Muscle of leg (tissue), 11 donors: ENCODE results near the gene TNXB. TPM values are rescaled to one million over a fixed set of nuclear protein-coding genes. Genes with fewer than 3 reads are reported as not detected.

Experiments used
- DNase-seq: peaks from one replicate; pipeline ENCODE4 v3.0.0; 2013
- H3K27ac ChIP-seq: one replicate; pipeline ENCODE4 v1.5.1; 2013; ENCODE audit warnings: mild to moderate bottlenecking, low read length, control low read depth
- H3K27me3 ChIP-seq: one replicate; pipeline ENCODE4 v1.6.1; 2013; ENCODE audit warnings: low read length; ENCODE audit not compliant: control insufficient read depth, insufficient read depth
- H3K36me3 ChIP-seq: one replicate; pipeline ENCODE4 v1.6.1; 2013; ENCODE audit warnings: low read length; ENCODE audit not compliant: control insufficient read depth, insufficient read depth
- H3K4me1 ChIP-seq: one replicate; pipeline ENCODE4 v1.6.1; 2013; ENCODE audit warnings: low read length; ENCODE audit not compliant: control insufficient read depth, insufficient read depth
- H3K4me3 ChIP-seq: one replicate; pipeline ENCODE4 v1.5.1; 2013; ENCODE audit warnings: low read length, control low read depth
- H3K9me3 ChIP-seq: replicated peaks from 2 replicates; pipeline ENCODE4 v1.6.1; 2013; ENCODE audit warnings: low read depth, low read length; ENCODE audit not compliant: control insufficient read depth
- WGBS: methylation state at CpG from one replicate; pipeline ENCODE4 v1.1.5; 2013; ENCODE audit warnings: missing lambda C conversion rate; ENCODE audit not compliant: insufficient coverage; 5-methylcytosine and 5-hydroxymethylcytosine counted together
- polyA plus RNA-seq, 8 donors: library from polyadenylated mRNA; unstranded; fragments of 120-200 nt; gene quantifications; one replicate each; pipeline versions ENCODE4 v1.2.1 to v1.2.3, GENCODE V29; 2013; ENCODE audit warnings: inconsistent platforms in 1 of 8, low replicate concordance in 1 of 8; ENCODE audit not compliant: insufficient read length in 8 of 8, insufficient read depth in 1 of 8
- total RNA-seq: library from RNA; stranded (reverse); fragments of 120-200 nt; gene quantifications from one replicate; pipeline ENCODE4 v1.2.4, GENCODE V29; 2013

The TNXB gene
- total and polyA plus RNA-seq, 9 donors, result 100.0 to 207 (median 116) TPM

DNA sequence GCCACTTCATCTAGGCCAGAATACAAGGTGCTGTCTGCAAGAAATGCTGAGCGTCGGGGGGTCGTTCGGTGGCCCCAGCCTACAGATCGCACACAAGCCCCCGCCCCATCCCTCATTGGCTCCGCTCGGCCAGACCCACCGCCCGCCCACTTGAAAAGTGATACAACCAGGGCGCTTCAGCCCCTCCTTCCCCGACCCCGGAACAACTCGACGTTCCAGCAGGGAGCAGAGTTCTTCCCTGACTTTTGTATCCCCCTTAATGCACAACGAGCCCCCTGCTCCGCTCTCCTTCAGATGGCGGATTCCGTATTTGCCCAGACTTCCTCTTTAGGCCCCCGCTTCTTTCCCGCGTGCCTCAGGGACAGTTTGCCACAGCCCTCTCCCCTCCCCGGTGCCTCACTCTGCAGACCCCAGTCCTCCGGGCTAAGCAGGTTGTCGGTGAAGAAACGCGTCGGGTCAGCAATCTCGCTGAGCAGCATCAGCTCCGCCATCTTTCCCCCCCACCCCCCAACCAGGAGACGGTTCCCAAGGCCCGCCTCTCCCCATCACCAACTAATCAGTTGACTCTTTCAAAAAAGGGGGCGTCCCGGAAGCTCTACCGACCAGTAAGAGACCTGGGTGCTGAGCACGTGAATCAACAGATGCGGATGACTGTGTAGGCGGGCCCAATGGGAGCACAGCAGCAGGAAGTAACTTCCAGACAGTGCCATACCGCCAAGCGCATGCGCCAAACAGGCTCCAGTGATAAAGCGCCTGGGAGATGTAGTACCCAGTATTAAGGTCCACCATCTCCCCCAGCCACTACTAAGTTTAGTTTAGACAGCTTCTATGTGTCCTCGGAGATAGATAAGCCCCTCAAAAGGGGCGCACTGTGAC, 18.8 kb upstream of the TNXB start, which contains the start of gene ATF6B:
ATF6B (minus strand) TSS at position 530 of the 876 bp plus-strand sequence; CDS start at position 491, 39 bp downstream.
- DNase-seq, result peak; percentile 100
- WGBS, result 0% methylated on average over 39 of the region's 44 CpGs
- peaks cover 3% of the 10 kb centered on the region for H3K27me3 ChIP-seq

DNA sequence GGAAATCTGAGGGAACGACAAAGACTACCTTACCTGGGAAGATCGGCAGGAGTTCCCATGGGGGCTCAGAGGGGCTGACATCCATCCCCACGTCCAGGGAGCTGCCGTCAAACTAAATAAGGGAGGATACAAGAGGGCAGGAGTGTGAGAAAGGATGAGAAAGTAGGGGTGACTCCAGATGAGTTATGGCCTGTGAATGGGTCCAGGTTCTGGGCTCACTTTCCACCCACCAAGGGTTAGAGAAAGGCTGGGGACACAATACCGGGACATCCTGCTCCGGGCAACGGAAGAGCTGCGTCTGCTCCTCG, 18.2 kb upstream of the TNXB start:
- H3K27me3 ChIP-seq, result peaks cover under 1% of the 10 kb centered on the region
- H3K27ac ChIP-seq, result peak overlapping the region; percentile 100
- peaks cover 43% of the 10 kb centered on the region for H3K36me3 ChIP-seq
- no peak for DNase-seq
- 0% methylated on average over 9 of the region's 9 CpGs for WGBS
- H3K4me1 ChIP-seq, result peaks cover 26% of the 10 kb centered on the region
- H3K4me3 ChIP-seq, result peak overlapping the region; percentile 99
- H3K9me3 ChIP-seq, result no peaks in the 10 kb centered on the region

More for the DNA sequence above, 18.8 kb upstream of the TNXB start, which contains the start of gene ATF6B:
- peaks cover 26% of the 10 kb centered on the region for H3K4me1 ChIP-seq
- no peaks in the 10 kb centered on the region for H3K9me3 ChIP-seq
- peaks cover 38% of the 10 kb centered on the region for H3K36me3 ChIP-seq
- H3K27ac ChIP-seq, result peak within 1 kb of the TSS; percentile 100
- H3K4me3 ChIP-seq, result peak within 1 kb of the TSS; percentile 99

DNA sequence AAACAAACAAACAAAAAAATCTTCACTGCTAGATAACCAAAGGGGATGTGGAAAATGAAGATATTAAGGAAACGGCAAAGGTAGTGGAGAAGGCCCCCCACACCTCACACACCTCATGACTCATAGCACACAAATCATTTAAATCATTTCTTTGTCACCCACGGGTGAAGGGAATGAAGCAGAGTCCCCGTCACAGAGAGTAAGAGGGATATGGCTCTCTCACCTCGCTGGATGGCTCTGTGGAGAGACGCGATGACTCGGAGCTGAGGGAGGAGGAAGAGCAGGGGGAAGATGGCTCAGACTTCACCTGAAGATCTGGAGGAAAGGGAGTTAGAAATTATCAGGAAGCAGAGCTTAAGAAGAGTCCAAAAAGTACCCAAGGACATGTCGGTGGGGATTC, 17.7 kb upstream of the TNXB start:
- peak overlapping the region; percentile 100 for H3K27ac ChIP-seq
- peak overlapping the region; percentile 99 for H3K4me3 ChIP-seq
- H3K36me3 ChIP-seq, result peaks cover 48% of the 10 kb centered on the region
- WGBS, result 50% methylated on average over 6 of the region's 8 CpGs
- H3K27me3 ChIP-seq, result no peaks in the 10 kb centered on the region
- H3K4me1 ChIP-seq, result peaks cover 26% of the 10 kb centered on the region
- no peak for DNase-seq
- H3K9me3 ChIP-seq, result no peaks in the 10 kb centered on the region

DNA sequence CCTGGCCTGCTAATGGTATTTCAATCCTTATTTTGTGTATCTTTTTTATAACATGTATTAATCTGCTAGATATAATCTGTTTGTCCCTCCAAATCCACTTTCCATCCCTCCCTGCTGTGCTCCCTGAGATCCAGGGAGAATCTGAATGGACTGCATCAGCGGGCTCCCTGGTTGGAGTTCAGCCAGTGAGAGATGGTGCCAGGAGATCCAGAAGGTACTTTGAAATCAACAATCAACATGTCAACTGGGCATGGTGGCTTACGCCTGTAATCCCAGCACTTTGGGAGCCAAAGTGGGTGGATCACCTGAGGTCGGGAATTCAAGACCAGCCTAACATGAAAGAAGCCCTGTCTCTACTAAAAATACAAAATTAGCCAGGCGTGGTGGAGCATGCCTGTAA, 14.5 kb upstream of the TNXB start:
- DNase-seq, result no peak
- Histone ChIP-seq H3K27me3 (no peaks in the 10 kb centered on the region), H3K4me1 (peaks cover 20% of the 10 kb centered on the region), H3K4me3 (no peak overlapping the region), H3K27ac (no peak overlapping the region), H3K36me3 (peaks cover 76% of the 10 kb centered on the region), H3K9me3 (no peaks in the 10 kb centered on the region)
- 81% methylated on average over 3 of the region's 4 CpGs for WGBS

DNA sequence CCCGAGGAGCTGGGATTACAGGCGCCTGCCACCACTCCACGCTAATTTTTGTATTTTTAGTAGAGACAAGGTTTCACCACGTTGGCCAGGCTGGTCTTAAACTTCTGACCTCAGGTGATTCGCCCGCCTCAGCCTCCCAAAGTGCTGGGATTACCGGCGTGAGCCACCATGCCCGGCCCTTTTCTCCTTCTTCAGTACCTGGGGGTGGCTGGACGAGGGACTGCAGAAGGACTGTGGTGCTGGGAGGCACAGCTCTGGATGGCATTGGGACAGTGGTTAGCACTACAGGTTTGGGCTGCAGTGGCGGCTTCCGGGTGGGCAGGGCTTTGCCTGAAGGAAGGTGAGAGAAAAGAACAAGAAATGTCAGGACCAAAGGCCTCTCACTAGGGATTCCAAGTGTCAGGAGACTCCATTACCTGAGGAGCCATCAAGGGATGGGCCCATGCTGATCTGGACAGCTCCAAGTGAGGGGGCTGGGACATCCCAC, 11.5 kb upstream of the TNXB start:
- 97% methylated on average over 7 of the region's 12 CpGs for WGBS
- no peak overlapping the region for H3K27ac ChIP-seq
- no peaks in the 10 kb centered on the region for H3K27me3 ChIP-seq
- no peak for DNase-seq
- peaks cover 13% of the 10 kb centered on the region for H3K4me1 ChIP-seq
- H3K36me3 ChIP-seq, result peaks cover 92% of the 10 kb centered on the region
- no peaks in the 10 kb centered on the region for H3K9me3 ChIP-seq
- H3K4me3 ChIP-seq, result no peak overlapping the region

DNA sequence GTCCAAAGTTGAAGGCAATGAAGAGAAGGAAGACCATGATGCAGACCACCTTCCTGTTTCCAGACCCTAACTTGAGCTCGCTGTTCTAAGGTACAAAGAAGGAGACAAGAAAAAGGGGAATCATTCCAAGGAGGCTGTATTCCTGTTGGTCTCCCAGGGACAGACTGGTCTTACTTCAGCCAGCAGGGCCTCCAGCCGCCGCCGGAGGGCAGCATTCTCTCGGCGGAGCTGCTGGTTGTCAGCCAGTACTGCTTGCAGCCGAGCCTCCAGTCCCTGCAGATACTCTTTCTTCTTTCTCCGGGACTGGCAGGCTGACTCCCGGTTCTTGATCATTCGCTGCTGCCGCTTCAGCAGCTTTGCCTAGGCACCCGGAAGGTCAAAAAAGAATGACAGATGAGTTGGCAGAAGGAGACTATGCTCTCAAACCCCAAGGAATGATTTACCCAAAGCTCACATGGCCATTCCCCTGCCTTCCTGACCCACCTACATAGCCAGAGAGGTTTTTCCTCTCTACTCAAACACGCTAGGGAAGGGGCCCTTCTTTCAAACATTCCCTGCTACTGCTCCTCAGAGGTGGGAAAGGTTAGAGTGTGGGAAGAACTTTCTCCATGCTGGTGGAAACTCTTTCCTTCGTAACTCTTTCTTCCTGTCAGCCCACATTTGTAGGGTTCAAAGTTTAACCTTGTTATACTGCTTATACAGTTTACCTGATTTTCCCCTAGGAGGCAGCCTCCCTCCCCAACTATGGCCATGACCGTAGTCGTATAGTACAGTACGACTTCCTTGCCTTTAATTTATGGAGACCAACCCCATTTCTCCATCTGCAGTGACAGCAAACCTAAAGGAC, 9.9 kb upstream of the TNXB start:
- peak; percentile 91 for DNase-seq
- Histone ChIP-seq H3K27me3 (no peaks in the 10 kb centered on the region), H3K36me3 (peaks cover 87% of the 10 kb centered on the region), H3K4me3 (no peak overlapping the region), H3K9me3 (no peaks in the 10 kb centered on the region), H3K27ac (peak overlapping the region; percentile 45), H3K4me1 (peaks cover 22% of the 10 kb centered on the region)
- WGBS, result 10% methylated on average over 8 of the region's 17 CpGs

DNA sequence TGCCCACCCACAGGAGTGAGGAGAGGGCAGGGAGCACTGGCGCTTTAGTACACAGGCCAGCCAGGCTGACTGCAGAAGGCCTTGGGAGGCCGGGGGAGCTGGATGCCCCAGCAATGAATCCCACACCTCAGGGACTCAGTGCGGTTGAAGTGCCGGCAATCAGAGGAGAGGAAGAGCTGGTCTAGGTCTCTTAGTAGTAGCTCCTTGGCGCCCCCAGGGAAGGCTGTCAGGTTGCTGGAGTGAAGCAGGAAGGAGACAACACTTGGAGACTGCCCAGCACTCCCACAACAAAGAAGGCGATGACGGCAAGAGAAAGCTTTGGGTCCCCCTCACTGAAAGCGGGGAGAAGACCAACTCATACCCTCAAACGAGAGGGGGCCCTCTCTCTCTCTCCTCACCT, 8.3 kb upstream of the TNXB start:
- H3K9me3 ChIP-seq, result no peaks in the 10 kb centered on the region
- no peak overlapping the region for H3K27ac ChIP-seq
- peaks cover 37% of the 10 kb centered on the region for H3K4me1 ChIP-seq
- H3K4me3 ChIP-seq, result no peak overlapping the region
- WGBS, result no CpG with 5 or more reads among the region's 9 CpGs
- peaks cover 76% of the 10 kb centered on the region for H3K36me3 ChIP-seq
- no peaks in the 10 kb centered on the region for H3K27me3 ChIP-seq
- DNase-seq, result no peak

DNA sequence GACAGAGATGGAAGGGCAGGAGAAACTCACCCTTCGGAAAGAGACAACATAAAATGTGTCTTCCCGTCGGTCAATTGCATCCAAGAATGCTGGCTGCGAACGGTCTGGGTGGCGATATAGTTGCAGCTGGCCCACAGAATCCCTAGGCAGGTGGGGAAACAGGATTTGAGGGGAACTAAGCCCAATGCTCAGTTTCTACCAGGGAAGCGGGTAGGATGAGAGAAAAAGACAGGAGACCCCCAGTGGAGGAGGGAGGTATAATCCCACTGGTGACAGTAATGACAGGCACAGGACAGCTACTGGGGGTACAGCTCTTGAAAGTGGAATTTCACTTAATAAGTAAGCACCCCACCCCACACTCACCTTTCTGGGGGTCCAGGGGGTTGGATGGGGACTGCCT, 7.5 kb upstream of the TNXB start:
- peaks cover 70% of the 10 kb centered on the region for H3K36me3 ChIP-seq
- peaks cover 44% of the 10 kb centered on the region for H3K4me1 ChIP-seq
- whole genome bisulfite sequencing, result 65% methylated on average over 7 of the region's 7 CpGs
- no peak for DNase-seq
- no peaks in the 10 kb centered on the region for H3K9me3 ChIP-seq
- H3K27ac ChIP-seq, result no peak overlapping the region
- H3K4me3 ChIP-seq, result no peak overlapping the region
- no peaks in the 10 kb centered on the region for H3K27me3 ChIP-seq

DNA sequence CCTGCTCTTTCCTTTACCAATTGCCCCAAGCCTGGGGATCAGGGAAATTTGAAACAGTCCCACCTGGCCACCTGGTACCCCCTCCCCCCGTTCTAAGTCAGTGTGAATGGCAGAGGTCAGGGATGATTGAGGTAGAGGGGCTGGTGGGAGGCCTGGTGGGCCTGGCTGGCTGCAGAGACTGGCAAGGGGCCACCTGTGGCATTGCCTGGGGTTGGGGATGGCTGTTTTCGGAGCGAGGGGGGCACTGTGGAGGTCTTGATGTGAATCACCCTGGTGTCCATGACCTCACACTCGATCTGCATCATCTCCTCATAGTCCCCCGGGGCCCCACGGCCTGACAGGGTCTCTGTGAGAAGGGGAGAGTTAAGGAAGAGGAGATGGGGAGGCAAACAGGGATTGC, 6.5 kb upstream of the TNXB start:
- peaks cover 60% of the 10 kb centered on the region for H3K36me3 ChIP-seq
- no CpG with 5 or more reads among the region's 6 CpGs for WGBS
- no peak for DNase-seq
- H3K4me3 ChIP-seq, result no peak overlapping the region
- H3K27ac ChIP-seq, result no peak overlapping the region
- peaks cover 55% of the 10 kb centered on the region for H3K4me1 ChIP-seq
- no peaks in the 10 kb centered on the region for H3K9me3 ChIP-seq
- no peaks in the 10 kb centered on the region for H3K27me3 ChIP-seq

DNA sequence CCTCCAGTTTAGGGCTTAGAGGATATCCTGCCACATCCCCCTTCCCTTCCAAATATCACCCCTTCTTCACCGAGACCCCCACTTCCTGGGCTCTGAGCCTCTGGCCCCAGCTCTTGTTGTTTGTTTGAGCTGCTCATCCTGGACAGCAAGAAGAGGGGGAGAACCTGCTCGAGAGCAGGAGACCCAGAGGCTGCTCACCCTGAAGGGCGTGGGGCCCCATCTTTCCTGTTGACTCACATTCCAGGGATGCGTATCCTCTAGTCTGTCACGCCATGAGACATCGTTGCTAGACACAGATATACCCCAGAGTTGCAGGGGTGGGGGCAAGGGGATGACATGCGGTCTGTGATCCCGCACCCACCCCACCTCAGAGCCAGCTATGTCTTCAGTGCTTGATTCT, 5.7 kb upstream of the TNXB start:
- DNase-seq, result peak; percentile 69
- WGBS, result 27% methylated on average over 3 of the region's 8 CpGs
- H3K4me3 ChIP-seq, result no peak overlapping the region
- no peaks in the 10 kb centered on the region for H3K27me3 ChIP-seq
- H3K36me3 ChIP-seq, result peaks cover 54% of the 10 kb centered on the region
- H3K4me1 ChIP-seq, result peaks cover 63% of the 10 kb centered on the region
- H3K27ac ChIP-seq, result peak overlapping the region; percentile 98
- no peaks in the 10 kb centered on the region for H3K9me3 ChIP-seq
